Aorta (tissue), 5 donors: Measurements from ENCODE around the gene EVC2. TPM values are rescaled to one million over a fixed set of nuclear protein-coding genes. Genes with fewer than 3 reads are reported as not detected.

ENCODE experiments used
- ATAC-seq: fragments of 200-7000 bp; cut with Tn5 transposase; one replicate; pipeline ENCODE4 v1.9.1; 2022; ENCODE audit warnings: moderate library complexity; ENCODE audit not compliant: low FRiP score
- DNase-seq, 2 donors: peaks; one replicate each; pipeline ENCODE4 v3.0.0-alpha.2; 2020
- H3K27ac ChIP-seq, 2 donors: one replicate each; pipeline ENCODE4 v1.5.1; 2013; ENCODE audit warnings: low read length in 2 of 2, mild to moderate bottlenecking in 2 of 2, moderate library complexity in 2 of 2, control low read depth in 1 of 2, inconsistent platforms in 1 of 2, low read depth in 1 of 2
- H3K27me3 ChIP-seq, 2 donors: one replicate each; pipeline ENCODE4 v1.6.1; 2013; ENCODE audit warnings: control low read depth in 1 of 2, low read length in 1 of 2, mild to moderate bottlenecking in 1 of 2, moderate library complexity in 1 of 2; ENCODE audit not compliant: insufficient read depth in 2 of 2, control insufficient read depth in 1 of 2
- H3K36me3 ChIP-seq, 2 donors: one replicate each; pipeline ENCODE4 v1.6.1; 2013; ENCODE audit warnings: control low read depth in 1 of 2, low read length in 1 of 2, mild to moderate bottlenecking in 1 of 2; ENCODE audit not compliant: insufficient read depth in 2 of 2, control insufficient read depth in 1 of 2
- H3K4me1 ChIP-seq, 2 donors: one replicate each; pipeline ENCODE4 v1.6.1; 2013; ENCODE audit warnings: low read length in 2 of 2, control low read depth in 1 of 2, mild to moderate bottlenecking in 1 of 2, moderate library complexity in 1 of 2; ENCODE audit not compliant: insufficient read depth in 2 of 2, control insufficient read depth in 1 of 2
- H3K4me3 ChIP-seq, 2 donors: one replicate each; pipeline ENCODE4 v1.5.1; 2013; ENCODE audit warnings: low read length in 2 of 2, control low read depth in 1 of 2, mild to moderate bottlenecking in 1 of 2
- H3K9me3 ChIP-seq: one replicate; pipeline ENCODE4 v1.6.1; 2013; ENCODE audit warnings: mild to moderate bottlenecking, low read length; ENCODE audit not compliant: control insufficient read depth
- WGBS, 2 donors: extraction: QIAGEN DNeasy Blood & Tissue Kit; methylation state at CpG; one replicate each; pipeline ENCODE4 v1.1.7; 2013; 5-methylcytosine and 5-hydroxymethylcytosine counted together
- intact Hi-C, 2 donors: fragments of 100-400 bp; cut with DNase I; formaldehyde crosslinking; loops; one replicate each; pipeline versions ENCODE4 v1.14.2 to v1.15.0; 2022
- polyA plus RNA-seq, 2 donors: library from polyadenylated mRNA; stranded (reverse); fragments of 200-250 nt; gene quantifications; one replicate each; pipeline ENCODE4 v1.2.3, GENCODE V29; 2013
- total RNA-seq, 2 donors: library from RNA; stranded (reverse); fragmentation: NEBNext Ultra II Directional; extraction: Animal tissue kit (Norgen Biotek cat#: 25700); gene quantifications; one replicate each; pipeline ENCODE4 v1.2.1, GENCODE V29; 2021
- donor health status: healthy with polysubstance abuse.
- donor health status: Bipolar disorder and iron deficiency.
- donor health status: DM: no; HTN: no; CAD: no.
- donor health status: DM: no; HTN: no; CAD: no.
- donor health status: DM: yes; HTN: yes; CAD: no.

Gene EVC2
- total and polyA plus RNA-seq, 4 donors, result 2.1 to 16.0 (median 9.1) TPM

- H3K9me3 ChIP-seq, result no peaks in the 10 kb centered on the region
- intact Hi-C loops, result loop anchor here in 1 of 2 donors (5.0 kb wide), 1 partner anchor 96 kb away; no protein-coding TSS in a partner anchor
- H3K36me3 ChIP-seq, result peaks cover 0 to 19% of the 10 kb centered on the region in 2 donors
- no peak overlapping the region for H3K4me3 ChIP-seq
- ATAC-seq (no peak), DNase-seq (no peak)
- H3K27ac ChIP-seq, result no peak overlapping the region
- no peaks in the 10 kb centered on the region for H3K4me1 ChIP-seq
- WGBS, 2 donors, result 89 to 93% methylated on average over 7 of the region's 7 CpGs
- no peaks in the 10 kb centered on the region for H3K27me3 ChIP-seq
Measured at GRCh38 chr4:5691491-5692132, 16.7 kb downstream of the EVC2 start.

GRCh38 chr4:5689065-5689464 lies 19.3 kb downstream of the EVC2 start:
- Histone ChIP-seq H3K27ac (no peak overlapping the region), H3K4me1 (no peaks in the 10 kb centered on the region), H3K4me3 (no peak overlapping the region), H3K9me3 (no peaks in the 10 kb centered on the region), H3K36me3 (peaks cover 0 to 23% of the 10 kb centered on the region in 2 donors), H3K27me3 (no peaks in the 10 kb centered on the region)
- 85 to 90% methylated on average over 8 of the region's 8 CpGs for WGBS, 2 donors
- ATAC-seq (no peak), DNase-seq (no peak)
- intact Hi-C loops, result no loop called here

- ATAC-seq (no peak), DNase-seq (no peak)
Measured at GRCh38 chr4:5686338-5686737, 22.0 kb downstream of the EVC2 start.

GRCh38 chr4:5685296-5685695 lies 23.1 kb downstream of the EVC2 start:
- WGBS, 2 donors, result 95 to 100% methylated on average over 9 of the region's 9 CpGs
- Histone ChIP-seq H3K27me3 (no peaks in the 10 kb centered on the region), H3K9me3 (no peaks in the 10 kb centered on the region), H3K4me3 (no peak overlapping the region), H3K4me1 (no peaks in the 10 kb centered on the region), H3K27ac (no peak overlapping the region), H3K36me3 (peaks cover 0 to 21% of the 10 kb centered on the region in 2 donors)
- DNase-seq (no peak), ATAC-seq (no peak)
- intact Hi-C loops, result no loop called here

More at GRCh38 chr4:5686338-5686737, 22.0 kb downstream of the EVC2 start:
- Histone ChIP-seq H3K36me3 (peaks cover 0 to 18% of the 10 kb centered on the region in 2 donors), H3K4me3 (no peak overlapping the region), H3K27ac (no peak overlapping the region), H3K9me3 (no peaks in the 10 kb centered on the region), H3K27me3 (no peaks in the 10 kb centered on the region), H3K4me1 (no peaks in the 10 kb centered on the region)
- intact Hi-C loops, result no loop called here
- 93% methylated on average over 6 of the region's 6 CpGs for WGBS, 2 donors

GRCh38 chr4:5683566-5683965 lies 24.8 kb downstream of the EVC2 start:
- intact Hi-C loops, result no loop called here
- no peaks in the 10 kb centered on the region for H3K9me3 ChIP-seq
- no peak overlapping the region for H3K4me3 ChIP-seq
- H3K27me3 ChIP-seq, result no peaks in the 10 kb centered on the region
- DNase-seq (no peak), ATAC-seq (peak; percentile 9)
- H3K27ac ChIP-seq, result no peak overlapping the region
- H3K36me3 ChIP-seq, result peaks cover 0 to 17% of the 10 kb centered on the region in 2 donors
- 73 to 77% methylated on average over 10 of the region's 10 CpGs for WGBS, 2 donors
- H3K4me1 ChIP-seq, result no peaks in the 10 kb centered on the region

GRCh38 chr4:5678977-5679376 lies 29.4 kb downstream of the EVC2 start:
- no peaks in the 10 kb centered on the region for H3K27me3 ChIP-seq
- no peak overlapping the region for H3K27ac ChIP-seq
- no peaks in the 10 kb centered on the region for H3K4me1 ChIP-seq
- no peak overlapping the region for H3K4me3 ChIP-seq
- ATAC-seq (no peak), DNase-seq (no peak)
- no peaks in the 10 kb centered on the region for H3K9me3 ChIP-seq
- intact Hi-C loops, result no loop called here
- H3K36me3 ChIP-seq, result peaks cover 0 to 17% of the 10 kb centered on the region in 2 donors
- WGBS, 2 donors, result 89 to 90% methylated on average over 10 of the region's 10 CpGs

GRCh38 chr4:5676763-5677162 lies 31.6 kb downstream of the EVC2 start:
- Histone ChIP-seq H3K36me3 (peaks cover 0 to 17% of the 10 kb centered on the region in 2 donors), H3K4me3 (no peak overlapping the region)
- intact Hi-C loops, result no loop called here

GRCh38 chr4:5666741-5667140 lies 41.6 kb downstream of the EVC2 start:
- Histone ChIP-seq H3K27ac (no peak overlapping the region), H3K4me3 (no peak overlapping the region), H3K36me3 (peaks cover 2 to 10% of the 10 kb centered on the region in 2 donors), H3K4me1 (no peaks in the 10 kb centered on the region), H3K27me3 (no peaks in the 10 kb centered on the region), H3K9me3 (no peaks in the 10 kb centered on the region)
- 62 to 82% methylated on average over 1 of the region's 1 CpG for WGBS, 2 donors
- ATAC-seq (no peak), DNase-seq (no peak)
- intact Hi-C loops, result no loop called here

More at GRCh38 chr4:5676763-5677162, 31.6 kb downstream of the EVC2 start:
- Histone ChIP-seq H3K27me3 (no peaks in the 10 kb centered on the region), H3K27ac (no peak overlapping the region), H3K9me3 (no peaks in the 10 kb centered on the region), H3K4me1 (no peaks in the 10 kb centered on the region)
- no peak for ATAC-seq
- WGBS, 2 donors, result 92 to 93% methylated on average over 8 of the region's 8 CpGs
- DNase-seq, result no peak

GRCh38 chr4:5664778-5665177 lies 43.6 kb downstream of the EVC2 start:
- WGBS, 2 donors, result 93 to 95% methylated on average over 12 of the region's 12 CpGs
- no peaks in the 10 kb centered on the region for H3K9me3 ChIP-seq

More at GRCh38 chr4:5664778-5665177, 43.6 kb downstream of the EVC2 start:
- ATAC-seq (no peak), DNase-seq (no peak)
- no peaks in the 10 kb centered on the region for H3K4me1 ChIP-seq
- intact Hi-C loops, result no loop called here
- no peak overlapping the region for H3K4me3 ChIP-seq
- H3K27ac ChIP-seq, result no peak overlapping the region
- peaks cover 4 to 12% of the 10 kb centered on the region in 2 donors for H3K36me3 ChIP-seq
- no peaks in the 10 kb centered on the region for H3K27me3 ChIP-seq
